ENCODE results near the gene ARAP1.

ARAP1 gene

GRCh38 chr11:72773291-72773690, 21.1 kb upstream of the ARAP1 start:
- no peak for DNase-seq (ENCODE audit: extremely low read depth, insufficient read length)
- Histone ChIP-seq H3K36me3 (ENCODE audit: control insufficient read depth, insufficient read depth, low read length) (no peaks in the 10 kb centered on the region; the same call in 1 of the 2 replicates), H3K27me3 (replicated peaks; ENCODE audit: control insufficient read depth, insufficient read depth, low read length) (no peaks in the 10 kb centered on the region), H3K4me3 (replicated peaks; ENCODE audit: low read depth, low read length) (no peak overlapping the region)
- no peak for TF ChIP-seq CTCF (IDR thresholded peaks at IDR 0.05; ENCODE audit: insufficient read depth, low read length, poor library complexity, severe bottlenecking)

- DNase-seq (ENCODE audit: extremely low read depth, insufficient read length), result no peak
- TF ChIP-seq CTCF (IDR thresholded peaks at IDR 0.05; ENCODE audit: insufficient read depth, low read length, poor library complexity, severe bottlenecking), result no peak
- H3K4me3 ChIP-seq (replicated peaks; ENCODE audit: low read depth, low read length), result no peak overlapping the region
- H3K27me3 ChIP-seq (replicated peaks; ENCODE audit: control insufficient read depth, insufficient read depth, low read length), result no peaks in the 10 kb centered on the region
- no peaks in the 10 kb centered on the region; the same call in 1 of the 2 replicates for H3K36me3 ChIP-seq (ENCODE audit: control insufficient read depth, insufficient read depth, low read length)
Observed at GRCh38 chr11:72772059-72772458, 19.9 kb upstream of the ARAP1 start.

- H3K36me3 ChIP-seq (ENCODE audit: control insufficient read depth, insufficient read depth, low read length), result no peaks in the 10 kb centered on the region; the same call in 1 of the 2 replicates
- H3K4me3 ChIP-seq (replicated peaks; ENCODE audit: low read depth, low read length), result no peak overlapping the region
- DNase-seq (ENCODE audit: extremely low read depth, insufficient read length), result no peak
- no peak for TF ChIP-seq CTCF (IDR thresholded peaks at IDR 0.05; ENCODE audit: insufficient read depth, low read length, poor library complexity, severe bottlenecking)
- no peaks in the 10 kb centered on the region for H3K27me3 ChIP-seq (replicated peaks; ENCODE audit: control insufficient read depth, insufficient read depth, low read length)
Observed at GRCh38 chr11:72771507-72771906, 19.3 kb upstream of the ARAP1 start.

- DNase-seq (ENCODE audit: extremely low read depth, insufficient read length), result no peak
- Histone ChIP-seq H3K4me3 (replicated peaks; ENCODE audit: low read depth, low read length) (no peak overlapping the region), H3K27me3 (replicated peaks; ENCODE audit: control insufficient read depth, insufficient read depth, low read length) (no peaks in the 10 kb centered on the region), H3K36me3 (ENCODE audit: control insufficient read depth, insufficient read depth, low read length) (no peaks in the 10 kb centered on the region; the same call in 1 of the 2 replicates)
- TF ChIP-seq CTCF (IDR thresholded peaks at IDR 0.05; ENCODE audit: insufficient read depth, low read length, poor library complexity, severe bottlenecking), result no peak
Observed at GRCh38 chr11:72770799-72771198, 18.6 kb upstream of the ARAP1 start.

- Histone ChIP-seq H3K4me3 (replicated peaks; ENCODE audit: low read depth, low read length) (no peak overlapping the region), H3K36me3 (ENCODE audit: control insufficient read depth, insufficient read depth, low read length) (no peaks in the 10 kb centered on the region; the same call in 1 of the 2 replicates), H3K27me3 (replicated peaks; ENCODE audit: control insufficient read depth, insufficient read depth, low read length) (no peaks in the 10 kb centered on the region)
- TF ChIP-seq CTCF (IDR thresholded peaks at IDR 0.05; ENCODE audit: insufficient read depth, low read length, poor library complexity, severe bottlenecking), result no peak
- DNase-seq (ENCODE audit: extremely low read depth, insufficient read length), result no peak
Observed at GRCh38 chr11:72769680-72770079, 17.5 kb upstream of the ARAP1 start.

- no peaks in the 10 kb centered on the region; the same call in 1 of the 2 replicates for H3K36me3 ChIP-seq (ENCODE audit: control insufficient read depth, insufficient read depth, low read length)
- no peak overlapping the region for H3K4me3 ChIP-seq (replicated peaks; ENCODE audit: low read depth, low read length)
- TF ChIP-seq CTCF (IDR thresholded peaks at IDR 0.05; ENCODE audit: insufficient read depth, low read length, poor library complexity, severe bottlenecking), result no peak
- H3K27me3 ChIP-seq (replicated peaks; ENCODE audit: control insufficient read depth, insufficient read depth, low read length), result no peaks in the 10 kb centered on the region
- DNase-seq (ENCODE audit: extremely low read depth, insufficient read length), result no peak
Observed at GRCh38 chr11:72768581-72768980, 16.4 kb upstream of the ARAP1 start.

All from GM06990 (cell line).